A172 (cell line): ENCODE data around the gene PARD3B. TPM values are rescaled to one million over a fixed set of nuclear protein-coding genes. Genes with fewer than 3 reads are reported as not detected.

Experiments used
- DNase-seq: peaks from one replicate; pipeline ENCODE4 v3.0.0-alpha.2; 2015; ENCODE audit warnings: low spot score
- total RNA-seq: library from RNA; depleted of rRNA; stranded (reverse); fragments of >200 nt; shearing (Covaris generic); gene quantifications from 2 replicates; pipeline ENCODE4 v1.2.3, GENCODE V29; 2014

Gene PARD3B
- total RNA-seq, 1 experiment from 2014 or later: 5.4 TPM

GRCh38 chr2:205387350-205388055 is 842.2 kb downstream of the PARD3B start:
- no peak for DNase-seq

GRCh38 chr2:205390866-205391265 is 845.6 kb downstream of the PARD3B start:
- DNase-seq: no peak

GRCh38 chr2:205401511-205401910 is 856.2 kb downstream of the PARD3B start:
- no peak for DNase-seq

GRCh38 chr2:205402011-205402410 is 856.7 kb downstream of the PARD3B start:
- no peak for DNase-seq

GRCh38 chr2:205403244-205403825 is 858.1 kb downstream of the PARD3B start:
- no peak for DNase-seq

- DNase-seq: peak; percentile 8
These were observed 859.9 kb downstream of the PARD3B start for GRCh38 chr2:205405194-205405593.

- DNase-seq: peak; percentile 42
These were observed 860.5 kb downstream of the PARD3B start for GRCh38 chr2:205405752-205406151.

- DNase-seq: peak; percentile 10
These were observed 862.7 kb downstream of the PARD3B start for GRCh38 chr2:205407984-205408383.

GRCh38 chr2:205408696-205409095 is 863.4 kb downstream of the PARD3B start:
- DNase-seq: no peak

GRCh38 chr2:205409411-205409810 is 864.1 kb downstream of the PARD3B start:
- DNase-seq: no peak

- no peak for DNase-seq
These were observed 866.3 kb downstream of the PARD3B start for GRCh38 chr2:205411558-205411957.

GRCh38 chr2:205424326-205424725 is 879.1 kb downstream of the PARD3B start:
- no peak for DNase-seq

GRCh38 chr2:205425102-205425501 is 879.8 kb downstream of the PARD3B start:
- DNase-seq: no peak

- no peak for DNase-seq
These were observed 881.8 kb downstream of the PARD3B start for GRCh38 chr2:205427112-205427511.

GRCh38 chr2:205428811-205429210 is 883.5 kb downstream of the PARD3B start:
- no peak for DNase-seq

GRCh38 chr2:205435970-205436369 is 890.7 kb downstream of the PARD3B start:
- DNase-seq: peak; percentile 81

GRCh38 chr2:205438241-205438640 is 893.0 kb downstream of the PARD3B start:
- no peak for DNase-seq

GRCh38 chr2:205439621-205440020 is 894.3 kb downstream of the PARD3B start:
- no peak for DNase-seq

GRCh38 chr2:205441524-205441923 is 896.2 kb downstream of the PARD3B start:
- no peak for DNase-seq

- no peak for DNase-seq
These were observed 902.9 kb downstream of the PARD3B start for GRCh38 chr2:205448189-205448588.

GRCh38 chr2:205451901-205452512 is 906.7 kb downstream of the PARD3B start:
- DNase-seq: no peak

GRCh38 chr2:205453202-205453601 is 907.9 kb downstream of the PARD3B start:
- no peak for DNase-seq

GRCh38 chr2:205456682-205457081 is 911.4 kb downstream of the PARD3B start:
- no peak for DNase-seq
